ENCODE results near the gene DENND2C.

The DENND2C gene, protein sequence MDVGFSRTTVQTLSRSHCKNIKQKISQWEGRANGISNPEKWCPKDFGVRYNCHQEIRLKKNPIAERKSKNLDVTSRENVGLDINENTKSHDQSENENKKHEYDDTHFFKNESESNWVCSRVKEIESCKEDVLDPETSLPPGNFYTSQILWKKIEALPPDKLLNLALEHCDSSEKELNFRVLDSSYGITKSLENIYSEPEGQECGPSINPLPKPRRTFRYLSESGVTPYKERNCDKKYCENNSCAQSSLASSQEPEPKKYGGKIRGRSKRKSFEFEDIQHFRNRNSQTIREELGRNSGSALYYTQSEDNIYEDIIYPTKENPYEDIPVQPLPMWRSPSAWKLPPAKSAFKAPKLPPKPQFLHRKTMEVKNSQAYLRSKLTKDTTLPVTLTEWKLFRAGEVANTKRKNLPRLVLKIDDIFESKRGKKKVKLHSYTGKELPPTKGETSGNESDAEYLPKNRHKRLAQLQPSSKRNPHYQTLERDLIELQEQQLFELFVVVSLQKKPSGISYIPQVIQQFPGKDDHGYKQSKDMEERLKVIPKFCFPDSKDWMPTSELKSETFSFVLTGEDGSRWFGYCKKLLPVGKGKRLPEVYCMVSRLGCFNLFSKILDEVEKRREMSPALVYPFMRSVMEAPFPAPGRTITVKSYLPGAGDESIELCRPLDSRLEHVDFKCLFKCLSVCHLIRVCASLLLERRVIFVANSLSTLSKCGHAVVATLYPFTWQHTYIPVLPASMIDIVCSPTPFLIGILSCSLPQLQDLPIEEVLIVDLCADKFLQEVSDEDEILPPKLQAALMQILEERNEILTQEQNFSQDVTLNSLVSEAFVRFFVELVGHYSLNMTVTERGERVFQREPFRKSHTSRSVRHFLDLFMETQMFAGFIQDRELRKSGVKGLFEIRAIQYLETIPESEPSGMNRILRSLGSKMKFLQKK

DNA sequence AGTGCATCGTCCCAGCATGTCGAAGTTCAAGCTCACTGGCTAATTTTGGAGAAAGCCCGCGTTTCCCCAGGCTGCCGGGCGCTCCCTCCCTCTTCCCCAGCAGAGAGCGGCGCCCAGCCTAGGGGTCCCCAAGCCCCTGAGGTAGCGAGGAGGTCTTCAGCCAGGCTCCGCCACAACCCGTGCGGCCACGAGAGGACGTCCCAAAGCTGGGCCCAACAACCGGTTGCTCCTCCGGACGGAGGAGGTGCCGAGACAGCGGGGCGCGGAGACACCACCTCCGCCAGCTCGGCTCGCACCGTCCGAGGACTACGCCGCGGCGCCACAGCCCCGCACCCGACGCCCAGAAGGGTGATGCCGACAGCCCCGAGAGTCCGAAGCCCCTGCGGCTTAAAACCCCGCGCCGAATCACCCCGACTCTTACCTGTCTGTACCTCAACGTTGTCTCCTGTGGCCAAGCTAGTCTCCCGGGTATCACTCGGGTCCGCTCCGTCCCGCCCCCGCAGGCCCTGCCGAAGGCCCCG is at the start of gene DENND2C:
Gene DENND2C, minus strand, starts transcription at position 488 of the 521 bp plus-strand sequence. CDS start 44,065 bp downstream, outside the sequence.
- H3K4me3 ChIP-seq (ENCODE audit: low read depth, low read length), result peak within 1 kb of the TSS; percentile 79

DNA sequence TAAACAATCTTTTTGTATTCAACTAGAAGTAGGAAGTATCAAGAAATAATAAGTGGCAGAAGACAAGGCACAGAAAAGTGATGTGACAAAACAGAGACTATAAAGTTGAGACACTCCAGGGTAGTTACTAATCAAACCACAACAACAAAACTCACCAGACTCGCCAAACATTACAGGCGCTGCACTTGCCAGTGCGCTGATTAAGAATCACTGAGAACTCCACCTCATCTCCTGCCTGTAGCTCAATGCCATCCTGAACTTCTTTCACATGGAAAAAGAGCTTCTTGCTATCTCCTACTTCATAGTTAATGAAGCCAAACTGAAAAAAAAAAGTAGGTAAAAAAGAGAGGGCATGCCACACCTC is 49.6 kb upstream of the DENND2C start:
- no peak overlapping the region for H3K4me3 ChIP-seq (ENCODE audit: low read depth, low read length)

DNA sequence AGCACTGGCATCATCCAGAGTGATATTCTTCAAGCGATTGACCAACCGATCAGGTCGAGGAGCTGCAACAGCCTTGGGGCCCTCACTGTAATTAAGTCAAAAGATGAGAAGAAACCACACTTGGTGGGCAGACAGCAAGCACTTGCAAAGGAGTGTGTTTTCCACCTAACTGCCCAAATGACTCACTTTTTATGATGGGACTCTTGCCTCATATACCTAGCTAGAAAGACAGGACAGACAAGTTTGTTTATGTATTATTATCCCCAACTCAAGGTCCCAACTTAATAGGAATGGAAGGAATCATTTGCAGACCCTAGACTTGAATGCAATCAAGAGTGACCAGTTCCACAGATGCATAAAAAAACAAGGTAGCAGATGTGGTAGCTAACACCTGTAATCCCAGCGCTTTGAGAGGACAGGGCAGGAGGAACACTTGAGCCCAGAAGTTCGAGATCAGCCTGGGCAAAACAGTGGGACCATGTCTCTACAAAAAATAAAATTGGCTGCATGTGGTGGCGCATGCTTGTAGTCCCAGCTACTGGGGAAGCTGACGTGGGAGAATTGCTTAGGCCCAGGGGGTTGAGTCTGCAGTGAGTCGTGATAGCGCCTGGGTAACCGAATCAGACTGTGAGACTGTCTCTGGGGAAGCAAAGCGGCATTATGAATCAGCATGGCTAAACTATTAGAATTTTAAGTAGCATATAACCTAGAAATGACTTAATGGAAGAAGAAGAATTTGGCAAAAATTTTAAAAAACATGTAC is 49.0 kb upstream of the DENND2C start:
- no peak overlapping the region for H3K4me3 ChIP-seq (ENCODE audit: low read depth, low read length)

DNA sequence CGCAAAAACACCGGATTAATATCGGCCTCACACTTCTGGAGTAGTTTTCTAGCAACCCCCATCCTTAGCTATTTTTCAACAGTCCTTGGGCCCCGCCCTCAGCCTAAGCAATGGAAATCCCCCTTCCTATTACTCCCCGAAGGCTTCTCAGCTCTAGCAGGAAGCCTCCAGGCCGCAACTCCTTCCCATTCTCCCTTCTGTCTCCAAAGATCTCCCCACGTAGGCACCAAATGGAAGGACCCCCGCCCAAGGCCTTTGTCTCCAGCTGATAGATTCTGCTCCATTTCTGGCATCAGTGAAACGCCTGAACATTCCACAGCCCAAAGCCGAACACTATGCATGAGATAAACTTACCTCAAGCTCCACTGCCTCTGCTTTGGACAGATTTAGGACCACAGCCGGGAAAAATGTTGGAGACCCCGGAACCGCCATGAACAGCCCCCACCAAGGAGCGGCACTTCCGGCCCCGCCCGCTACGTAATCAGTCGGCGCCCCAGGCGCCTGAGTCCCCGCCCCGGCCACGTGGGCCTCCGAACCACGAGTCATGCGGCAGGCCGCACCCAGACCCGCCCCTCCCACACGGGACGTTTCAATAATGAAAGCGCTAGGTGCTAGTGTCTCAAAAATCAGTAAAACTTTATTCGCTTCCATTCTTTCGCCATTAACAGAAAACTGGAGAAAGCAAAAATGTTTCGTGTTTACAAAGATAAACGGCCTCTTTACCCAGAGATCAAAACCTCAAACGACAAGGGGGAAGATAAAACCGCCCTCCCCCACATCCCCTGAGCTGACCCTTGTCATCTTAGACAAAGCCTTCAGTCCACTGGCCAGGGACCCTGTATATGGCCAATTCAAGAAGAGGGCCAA is 46.7 kb upstream of the DENND2C start, which contains the start of gene NRAS:
Gene NRAS, minus strand, starts transcription at position 468 of the 867 bp plus-strand sequence. CDS start 611 bp downstream, outside the sequence.
- peak within 1 kb of the TSS; percentile 89 for H3K4me3 ChIP-seq (ENCODE audit: low read depth, low read length)

DNA sequence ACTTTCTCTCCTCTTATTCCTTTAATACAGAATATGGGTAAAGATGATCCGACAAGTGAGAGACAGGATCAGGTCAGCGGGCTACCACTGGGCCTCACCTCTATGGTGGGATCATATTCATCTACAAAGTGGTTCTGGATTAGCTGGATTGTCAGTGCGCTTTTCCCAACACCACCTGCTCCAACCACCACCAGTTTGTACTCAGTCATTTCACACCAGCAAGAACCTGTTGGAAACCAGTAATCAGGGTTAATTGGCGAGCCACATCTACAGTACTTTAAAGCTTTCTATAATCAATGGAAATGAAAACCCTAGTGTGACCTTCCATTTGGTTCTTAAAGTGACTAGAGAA is 46.1 kb upstream of the DENND2C start:
- H3K4me3 ChIP-seq (ENCODE audit: low read depth, low read length), result peak overlapping the region; percentile 89

DNA sequence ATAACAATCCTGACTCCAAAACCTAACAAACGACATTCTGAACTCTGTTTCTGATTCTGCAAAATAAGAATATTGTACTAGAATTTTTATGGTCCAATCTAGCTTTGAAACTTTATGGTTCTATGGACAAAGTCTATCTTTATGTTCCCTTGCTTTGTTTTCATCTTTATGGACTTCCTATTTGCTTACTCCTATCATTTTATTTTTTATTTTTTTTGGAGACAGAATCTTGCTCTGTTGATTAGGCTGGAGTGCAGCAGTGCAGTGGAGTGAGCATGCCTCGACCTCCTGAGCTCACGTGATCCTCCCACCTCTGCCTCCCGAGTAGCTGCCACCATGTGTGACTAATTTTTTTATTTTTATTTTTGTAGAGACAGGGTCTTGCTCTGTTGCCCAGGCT is 43.1 kb upstream of the DENND2C start:
- H3K4me3 ChIP-seq (ENCODE audit: low read depth, low read length), result no peak overlapping the region

DNA sequence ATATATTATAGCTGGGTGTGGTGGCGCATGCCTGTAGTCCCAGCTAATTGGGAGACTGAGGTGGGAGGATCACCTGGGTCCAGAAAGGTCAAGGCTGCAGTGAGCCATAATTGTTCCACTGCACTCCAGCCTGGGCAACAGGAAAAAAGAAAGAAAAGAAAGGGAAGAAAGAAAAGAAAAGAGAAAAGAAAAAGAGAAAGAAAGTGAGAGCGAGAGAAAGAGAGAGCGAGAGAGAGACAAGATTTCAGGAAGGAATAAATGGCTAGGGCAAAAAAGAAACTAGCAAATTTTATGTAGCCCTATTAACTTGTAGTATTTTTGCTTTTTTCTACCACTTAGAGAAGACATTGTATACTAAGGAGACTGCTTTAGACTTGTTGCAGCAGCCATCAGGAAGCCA is 40.5 kb upstream of the DENND2C start:
- H3K4me3 ChIP-seq (ENCODE audit: low read depth, low read length), result no peak overlapping the region

DNA sequence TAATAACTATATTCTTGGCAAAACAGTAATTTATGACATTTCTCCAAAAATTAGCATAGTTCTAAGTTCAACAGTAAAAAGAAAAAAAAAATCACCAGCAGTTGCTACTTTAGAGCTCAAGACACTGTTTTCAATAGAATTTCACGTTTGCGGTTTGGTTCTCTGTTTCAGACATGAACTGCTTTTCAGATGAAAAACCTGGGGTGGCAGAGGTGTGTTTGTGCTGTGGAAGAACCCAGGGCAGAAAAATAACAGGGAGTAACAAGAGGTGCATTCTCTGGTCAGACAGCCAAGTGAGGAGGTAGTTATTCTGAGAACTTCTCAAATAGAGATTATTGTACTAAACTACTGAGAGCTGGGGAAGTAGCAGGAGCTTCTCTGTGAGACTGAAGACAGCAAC is 37.8 kb upstream of the DENND2C start:
- H3K4me3 ChIP-seq (ENCODE audit: low read depth, low read length), result no peak overlapping the region

DNA sequence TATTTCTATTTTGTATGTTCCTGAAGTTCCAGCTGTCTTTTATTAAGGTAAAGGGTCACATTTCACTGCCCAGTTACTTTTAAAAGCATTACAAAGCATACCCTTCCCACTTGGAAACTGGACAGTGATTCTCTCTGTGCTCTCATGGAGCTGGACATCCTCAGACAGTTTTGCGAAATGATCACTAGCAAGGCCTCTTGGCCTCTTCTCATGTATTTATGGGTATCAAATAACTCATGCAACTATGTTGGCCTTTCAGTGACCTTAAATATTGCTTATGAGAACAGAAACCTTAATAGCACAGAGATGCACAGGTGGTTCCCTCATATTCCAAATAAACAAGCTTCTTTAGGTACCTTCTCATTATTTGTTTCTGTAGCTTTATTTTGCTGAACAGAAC is 33.4 kb upstream of the DENND2C start:
- H3K4me3 ChIP-seq (ENCODE audit: low read depth, low read length), result no peak overlapping the region

DNA sequence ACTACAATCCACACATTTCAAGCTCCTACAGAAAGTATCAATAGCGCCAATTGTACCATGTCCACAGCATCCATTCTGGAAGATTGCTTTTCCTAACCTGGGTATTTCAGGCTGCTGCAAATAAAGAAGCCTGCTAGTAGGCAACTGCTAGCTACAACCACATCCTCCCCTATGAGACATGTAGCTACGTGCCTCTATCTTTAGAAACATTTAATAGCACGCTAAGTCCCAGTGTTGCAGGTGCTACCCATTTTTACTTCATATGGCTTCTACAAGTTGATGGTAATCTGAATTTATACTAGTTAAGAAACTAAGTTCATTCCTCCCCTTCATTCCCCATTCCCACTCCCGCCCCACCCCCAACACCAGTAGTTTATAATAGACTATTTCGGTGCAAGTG is 32.9 kb upstream of the DENND2C start:
- H3K4me3 ChIP-seq (ENCODE audit: low read depth, low read length), result no peak overlapping the region

DNA sequence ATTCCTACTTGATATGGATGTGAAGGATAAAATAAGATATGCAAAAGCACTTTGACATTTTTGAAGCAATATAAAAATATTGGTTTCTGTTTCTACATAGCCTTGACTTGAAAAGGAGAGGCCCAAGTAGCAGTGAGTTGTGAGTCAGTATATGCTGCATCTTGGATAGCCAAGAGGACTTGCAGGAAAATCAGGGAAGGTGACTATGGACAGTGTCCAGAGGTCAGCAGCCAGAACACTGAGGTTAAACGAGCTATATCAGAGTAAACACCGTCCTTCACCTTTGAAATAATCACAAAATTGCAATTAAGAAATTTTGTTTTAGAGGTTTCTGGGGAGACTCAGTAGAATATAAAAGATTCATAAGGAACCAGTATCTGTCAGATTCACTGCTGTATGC is 32.1 kb upstream of the DENND2C start:
- H3K4me3 ChIP-seq (ENCODE audit: low read depth, low read length), result no peak overlapping the region

DNA sequence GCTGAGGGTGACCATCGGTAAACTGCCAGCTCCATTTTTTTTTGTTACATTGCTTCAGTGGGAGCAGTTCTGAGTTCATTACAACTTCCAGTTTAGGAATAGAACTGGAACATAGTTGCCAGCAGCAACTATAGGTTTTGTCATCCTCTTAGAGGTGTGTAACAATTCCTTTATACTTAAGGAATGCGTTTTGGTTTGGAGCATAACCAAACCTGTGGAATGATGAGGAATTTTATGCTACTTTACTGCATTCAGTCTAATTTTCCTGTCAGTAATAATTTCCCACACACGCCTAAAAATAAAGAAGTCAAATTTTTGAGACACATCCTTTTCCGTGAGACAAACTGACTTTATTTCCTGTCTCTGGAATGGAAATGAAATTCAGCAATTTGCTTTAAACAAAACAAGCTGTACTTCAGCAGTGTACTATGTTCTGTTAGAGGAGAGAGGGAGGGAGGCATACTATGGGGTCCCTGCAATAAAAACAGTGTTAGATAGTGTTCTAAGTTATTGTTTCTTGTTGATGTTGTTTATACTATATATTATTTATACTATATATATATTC is 30.3 kb upstream of the DENND2C start:
- H3K4me3 ChIP-seq (ENCODE audit: low read depth, low read length), result no peak overlapping the region

DNA sequence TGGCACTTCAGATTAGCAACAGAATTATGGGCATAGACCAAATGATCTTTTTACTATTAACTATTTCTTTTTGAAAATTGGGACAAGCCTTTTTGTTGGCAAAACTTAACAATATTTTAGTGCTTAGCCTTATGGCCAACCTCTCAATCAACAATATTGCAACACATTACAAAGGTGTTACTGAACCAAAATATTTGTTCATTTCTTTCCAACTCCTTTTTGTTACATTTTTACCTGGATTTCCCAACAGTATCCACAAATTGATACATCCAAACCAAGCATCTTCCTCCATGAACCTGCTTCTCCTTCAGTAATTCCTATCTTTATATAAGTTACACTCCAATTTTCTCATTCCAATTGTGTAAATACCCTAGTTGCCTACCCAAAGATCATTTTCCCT is 27.0 kb upstream of the DENND2C start:
- no peak overlapping the region for H3K4me3 ChIP-seq (ENCODE audit: low read depth, low read length)

DNA sequence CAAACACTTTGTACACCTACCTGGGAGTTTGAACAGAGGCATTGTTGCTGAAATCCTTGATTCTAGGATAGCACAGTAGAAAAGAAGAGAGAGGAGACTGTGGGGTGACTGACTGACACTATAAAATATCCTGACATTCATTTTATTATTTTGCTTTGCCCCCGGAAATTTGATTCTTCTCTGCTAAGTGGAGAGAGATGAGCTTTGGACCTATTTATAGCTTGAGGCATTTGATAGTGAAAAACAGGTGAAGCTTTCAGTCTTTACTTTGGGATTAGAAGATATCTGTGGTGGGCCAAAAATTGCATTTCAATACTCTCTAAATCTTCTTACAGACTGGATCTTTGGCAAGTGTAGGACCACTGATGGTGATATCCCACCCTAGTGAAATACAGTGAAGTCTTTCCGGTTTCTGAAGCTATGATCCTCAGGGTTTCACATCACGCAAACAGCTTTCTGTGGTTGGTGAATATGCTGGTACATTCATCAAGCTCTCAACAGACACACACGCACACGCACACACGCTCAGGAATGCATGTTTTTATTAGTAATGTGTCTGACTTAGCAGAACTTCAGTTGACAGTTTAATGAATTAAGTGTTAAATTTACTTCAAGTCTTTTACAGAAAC is 25.7 kb upstream of the DENND2C start, which contains the start of gene AMPD1:
Gene AMPD1, minus strand, starts transcription at position 117 of the 629 bp plus-strand sequence. Its CDS starts 75 bp downstream, at position 42.
- H3K4me3 ChIP-seq (ENCODE audit: low read depth, low read length), result no peak within 1 kb of the TSS

DNA sequence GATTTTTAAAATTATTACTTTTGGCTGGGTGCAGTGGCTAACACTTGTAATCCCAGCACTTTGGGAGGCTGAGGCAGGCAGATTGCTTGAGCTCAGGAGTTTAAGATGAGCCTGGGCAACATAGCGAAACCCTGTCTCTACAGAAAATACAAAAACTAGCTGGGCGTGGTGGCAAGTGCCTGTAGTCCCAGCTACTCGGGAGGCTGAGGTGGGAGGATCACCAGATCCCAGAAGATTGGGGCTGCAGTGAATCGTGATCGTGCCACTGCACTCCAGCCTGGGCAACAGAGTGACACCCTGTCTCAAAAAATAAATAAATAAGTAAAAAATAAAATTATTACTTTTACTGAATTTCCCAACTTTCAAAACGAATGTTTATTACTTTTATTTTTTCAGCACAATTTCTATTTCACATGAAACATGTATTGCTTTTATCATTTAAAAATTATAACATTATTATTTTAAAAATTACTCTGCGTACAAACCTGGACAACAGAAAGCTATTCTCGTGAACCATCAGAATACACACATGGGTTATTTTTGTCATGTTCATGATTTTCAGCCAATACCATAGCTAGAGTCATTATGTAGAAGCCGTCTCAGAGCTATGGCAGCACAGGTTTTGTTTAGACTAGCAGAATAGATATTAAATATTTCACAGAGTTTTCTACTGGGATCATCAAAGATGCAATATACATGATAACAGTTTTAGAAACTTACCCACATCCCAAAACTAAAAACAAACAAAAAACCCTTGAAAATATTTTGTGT is 24.9 kb upstream of the DENND2C start:
- no peak overlapping the region for H3K4me3 ChIP-seq (ENCODE audit: low read depth, low read length)

DNA sequence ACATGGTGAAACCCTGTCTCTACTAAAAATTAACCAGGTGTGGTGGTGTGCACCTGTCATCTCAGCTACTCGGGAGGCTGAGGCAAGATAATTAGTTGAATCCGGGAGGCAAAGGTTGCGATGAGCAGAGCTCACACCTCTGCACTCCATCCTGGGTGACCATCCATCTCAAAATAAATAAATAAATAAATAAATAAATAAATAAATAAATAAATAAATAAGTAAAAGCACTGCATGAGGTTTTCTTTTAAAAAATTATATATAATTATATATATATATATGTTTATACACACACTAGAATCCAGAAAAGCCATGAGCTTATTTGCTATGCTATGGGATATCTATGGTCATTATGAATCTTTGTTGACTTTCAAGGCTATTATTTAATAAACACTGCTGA is 23.1 kb upstream of the DENND2C start:
- no peak overlapping the region for H3K4me3 ChIP-seq (ENCODE audit: low read depth, low read length)

DNA sequence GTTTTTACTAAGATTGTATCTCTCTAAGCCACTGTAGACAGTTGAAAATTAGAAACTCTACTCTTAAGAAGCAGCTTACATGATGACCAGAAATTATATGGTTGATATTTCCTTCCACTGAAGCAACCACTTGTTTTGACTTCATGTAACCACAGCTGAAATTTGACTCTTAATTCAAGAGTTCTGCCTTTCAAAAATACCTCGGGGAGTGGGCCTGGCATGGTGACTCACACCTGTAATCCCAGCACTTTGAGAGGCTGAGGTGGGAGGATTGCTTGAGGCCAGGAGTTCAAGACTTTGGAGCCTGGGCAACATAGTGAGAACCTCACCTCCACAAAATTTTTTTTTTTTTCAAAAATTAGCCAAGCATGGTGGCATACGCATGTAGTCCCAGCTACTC is 21.2 kb upstream of the DENND2C start:
- H3K4me3 ChIP-seq (ENCODE audit: low read depth, low read length), result no peak overlapping the region

DNA sequence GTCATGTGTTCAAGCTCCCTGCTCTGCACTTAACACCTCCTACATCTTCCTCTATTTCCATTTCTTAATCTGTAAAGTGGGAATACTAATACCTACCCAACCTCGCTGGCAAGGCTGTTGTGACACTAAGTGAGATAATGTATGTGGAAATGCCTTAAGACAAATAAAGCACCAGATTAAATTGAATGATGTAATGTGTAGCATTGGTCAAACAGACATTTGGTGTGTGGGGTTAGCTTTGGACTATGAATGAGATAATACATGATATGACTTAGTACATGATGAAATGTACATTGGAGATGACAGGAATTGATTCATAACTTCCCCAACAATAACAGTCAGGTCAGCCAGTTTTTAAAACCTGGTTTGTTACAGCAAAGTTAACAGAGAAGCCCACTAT is 20.3 kb upstream of the DENND2C start:
- H3K4me3 ChIP-seq (ENCODE audit: low read depth, low read length), result no peak overlapping the region
